GM12878 (cell line): ENCODE results near the gene C15orf62. TPM values are rescaled to one million over a fixed set of nuclear protein-coding genes. Genes with fewer than 3 reads are reported as not detected.

ENCODE experiments used
- ATAC-seq: fragments of 200-7000 bp; cut with Tn5 transposase; 3 replicates; pipeline ENCODE4 v1.9.1; 2020; ENCODE audit warnings: mild to moderate bottlenecking, moderate library complexity
- BruUV-seq: library from RNA; stranded (reverse); fragments of 400-500 nt; replicated peaks from 2 replicates; lab custom pipeline; 2021; lab: Mats Ljungman, UMichigan
- CTCF ChIA-PET: fragments of 300-600 bp; sonication (Branson Sonifier 250); formaldehyde crosslinking; extraction: SDS; loops from one replicate; lab custom pipeline; 2021; ENCODE audit warnings: inconsistent platforms; lab: Yijun Ruan, JAX
- POLR2A ChIA-PET: fragments of 350-600 bp; formaldehyde crosslinking; extraction: SDS; loops from one replicate; lab custom pipeline; 2021; ENCODE audit warnings: inconsistent platforms; lab: Charles Lee
- RAD21 ChIA-PET: fragments of 300-600 bp; sonication (Branson Sonifier 250); formaldehyde crosslinking; loops from one replicate; lab custom pipeline; 2023; ENCODE audit warnings: antibody characterized with exemption; ENCODE audit not compliant: unreplicated experiment; lab: Charles Lee
- SMC1A ChIA-PET: fragments of 300-600 bp; sonication (Branson Sonifier 250); formaldehyde crosslinking; loops from one replicate; lab custom pipeline; 2023; ENCODE audit not compliant: unreplicated experiment, uncharacterized antibody; lab: Charles Lee
- DNase-seq: peaks from one replicate; pipeline ENCODE4 v3.0.0-alpha.2; 2011; ENCODE audit warnings: low read depth, low spot score
- FAIRE-seq: peaks from 3 replicates; lab custom pipeline; 2011; peaks lifted over from hg19 to GRCh38; lab: Jason Lieb, UNC
- H2AFZ ChIP-seq: 2 replicates; pipeline ENCODE4 v1.6.0; 2011; ENCODE audit warnings: low read depth, low read length, control low read depth; ENCODE audit not compliant: control insufficient read depth
- H3K27ac ChIP-seq: 2 replicates; pipeline ENCODE4 v1.5.1; 2011; ENCODE audit warnings: control low read depth; ENCODE audit not compliant: control insufficient read depth, insufficient read depth
- H3K27me3 ChIP-seq, 2 experiments: replicated peaks in 1 of 2; 2 replicates each; pipeline versions ENCODE4 v1.6.0 to v1.6.1; 2011; ENCODE audit warnings: low read length in 1 of 2; ENCODE audit not compliant: control insufficient read depth in 2 of 2, insufficient read depth in 2 of 2
- H3K36me3 ChIP-seq, 2 experiments: 2 replicates each; pipeline ENCODE4 v1.5.1; 2011; ENCODE audit warnings: low read length in 1 of 2; ENCODE audit not compliant: control insufficient read depth in 2 of 2, insufficient read depth in 2 of 2
- H3K4me1 ChIP-seq: 2 replicates; pipeline ENCODE4 v1.6.1; 2011; ENCODE audit warnings: mild to moderate bottlenecking, low read length, moderate library complexity, mixed read lengths; ENCODE audit not compliant: control insufficient read depth, insufficient read depth
- H3K4me2 ChIP-seq: 2 replicates; pipeline ENCODE4 v1.6.0; 2011; ENCODE audit warnings: control low read depth; ENCODE audit not compliant: control insufficient read depth, insufficient read depth
- H3K4me3 ChIP-seq: fragments of 200-600 bp; sonication (generic); 2 replicates; pipeline ENCODE4 v1.5.1; 2016
- H3K79me2 ChIP-seq: 2 replicates; pipeline ENCODE4 v1.6.0; 2011; ENCODE audit warnings: low read length; ENCODE audit not compliant: control insufficient read depth, insufficient read depth
- H3K9ac ChIP-seq: 2 replicates; pipeline ENCODE4 v1.8.0; 2011; ENCODE audit warnings: low read length, control low read depth, mixed read lengths; ENCODE audit not compliant: control insufficient read depth, insufficient read depth
- H3K9me3 ChIP-seq: replicated peaks from 3 replicates; pipeline ENCODE4 v1.5.1; 2011; ENCODE audit warnings: mild to moderate bottlenecking, low read length; ENCODE audit not compliant: control insufficient read depth, insufficient read depth
- H4K20me1 ChIP-seq: 2 replicates; pipeline ENCODE4 v1.6.0; 2011; ENCODE audit not compliant: control insufficient read depth, insufficient read depth
- BRCA1 ChIP-seq: IDR thresholded peaks from 2 replicates; pipeline ENCODE4 v1.6.1; 2011; ENCODE audit warnings: low read depth, low read length, improper control_type of control experiment
- FOXK2 ChIP-seq: fragments of 450-650 bp; IDR thresholded peaks from 2 replicates; pipeline ENCODE4 v1.6.1; 2017; ENCODE audit warnings: mild to moderate bottlenecking, moderate library complexity
- MEF2A ChIP-seq: IDR thresholded peaks from 2 replicates; pipeline ENCODE4 v1.6.1; 2011; ENCODE audit warnings: low read depth, mild to moderate bottlenecking, low read length, moderate library complexity; ENCODE audit not compliant: insufficient read depth
- NFYA ChIP-seq: IDR thresholded peaks from 2 replicates; pipeline ENCODE4 v1.6.1; 2011; ENCODE audit warnings: low read depth, mild to moderate bottlenecking, low read length, improper control_type of control experiment, borderline replicate concordance
- RAD51 ChIP-seq: fragments of 450-650 bp; IDR thresholded peaks from 2 replicates; pipeline ENCODE4 v1.6.1; 2016; ENCODE audit warnings: moderate library complexity, mild to moderate bottlenecking, inconsistent platforms
- RCOR1 ChIP-seq: conservative IDR thresholded peaks from 2 replicates; pipeline ENCODE4 v1.6.1; 2012; ENCODE audit warnings: low read depth, low read length, improper control_type of control experiment
- SIX5 ChIP-seq: IDR thresholded peaks from 2 replicates; pipeline ENCODE4 v1.6.1; 2011; ENCODE audit warnings: mild to moderate bottlenecking, low read depth, low read length, moderate library complexity; ENCODE audit not compliant: severe bottlenecking
- SRF ChIP-seq, 2 experiments: IDR thresholded peaks; 2 replicates each; pipeline ENCODE4 v1.6.1; 2011; ENCODE audit warnings: low read depth in 2 of 2, low read length in 2 of 2, mild to moderate bottlenecking in 1 of 2, moderate library complexity in 1 of 2
- YY1 ChIP-seq: IDR thresholded peaks from 2 replicates; pipeline ENCODE4 v1.6.1; 2011; ENCODE audit warnings: low read depth, mild to moderate bottlenecking, low read length
- WGBS: methylation state at CpG from one replicate; pipeline ENCODE4 v1.1.6; 2016; ENCODE audit warnings: low lambda C conversion rate; ENCODE audit not compliant: insufficient replicate concordance, insufficient coverage; ENCODE audit errors: missing lambda C conversion rate; 5-methylcytosine and 5-hydroxymethylcytosine counted together
- in situ Hi-C: fragments of 300-500 bp; cut with MboI; formaldehyde crosslinking; loops from 9 replicates; pipeline ENCODE4 v1.14.3; 2018; ENCODE audit warnings: mixed read lengths
- intact Hi-C: fragments of 100-400 bp; cut with micrococcal nuclease; formaldehyde crosslinking; loops from one replicate; pipeline ENCODE4 v1.14.2; 2022; ENCODE audit not compliant: unreplicated experiment
- polyA plus RNA-seq, 11 experiments: library from polyadenylated mRNA; depleted of rRNA in 4 of 11; unstranded in 6 of 11; stranded (reverse) in 5 of 11; fragments of >200 nt; fragmentation: Nextera tagmentation in 4 of 11; fragmentation: Illumina TruSeq in 1 of 11; extraction: Ambion mirVana in 4 of 11; extraction: Trizol in 1 of 11; gene quantifications; 1 replicate in 1 of 11; 2 replicates in 10 of 11; pipeline versions ENCODE4 v1.2.1 to v1.2.3, GENCODE V29; 2011 to 2016; ENCODE audit warnings: inconsistent platforms in 2 of 11, missing spikeins in 2 of 11, low read depth in 1 of 11
- total RNA-seq, 4 experiments: library from RNA; depleted of rRNA in 3 of 4; stranded (reverse); fragments of >200 nt in 3 of 4; fragmentation: Illumina TruSeq in 1 of 4; extraction: Trizol in 1 of 4; gene quantifications; 2 replicates each; pipeline versions ENCODE4 v1.2.1 to v1.2.3, GENCODE V29; 2013 to 2021
- TF ChIP-seq, protein P1 (sequence below): fragments of 450-650 bp; IDR thresholded peaks from 2 replicates; pipeline ENCODE4 v1.6.1; 2014; ENCODE audit warnings: mild to moderate bottlenecking
- TF ChIP-seq, protein P2 (sequence below): fragments of 450-650 bp; formaldehyde crosslinking; IDR thresholded peaks from 2 replicates; pipeline ENCODE4 v1.4.0; 2022; ENCODE audit warnings: mild to moderate bottlenecking, moderate library complexity
- TF ChIP-seq, protein P3 (sequence below): IDR thresholded peaks from 2 replicates; pipeline ENCODE4 v1.6.1; 2012; ENCODE audit warnings: improper control_type of control experiment, low read depth, low read length; ENCODE audit not compliant: insufficient replicate concordance

The C15orf62 gene
- total and polyA plus RNA-seq, 10 of the 15 experiments (the other 5 are each of a cell fraction or from before 2014, with no cell fraction given) = 0.06 to 0.68 (median 0.40) TPM; not detected in 1

DNA sequence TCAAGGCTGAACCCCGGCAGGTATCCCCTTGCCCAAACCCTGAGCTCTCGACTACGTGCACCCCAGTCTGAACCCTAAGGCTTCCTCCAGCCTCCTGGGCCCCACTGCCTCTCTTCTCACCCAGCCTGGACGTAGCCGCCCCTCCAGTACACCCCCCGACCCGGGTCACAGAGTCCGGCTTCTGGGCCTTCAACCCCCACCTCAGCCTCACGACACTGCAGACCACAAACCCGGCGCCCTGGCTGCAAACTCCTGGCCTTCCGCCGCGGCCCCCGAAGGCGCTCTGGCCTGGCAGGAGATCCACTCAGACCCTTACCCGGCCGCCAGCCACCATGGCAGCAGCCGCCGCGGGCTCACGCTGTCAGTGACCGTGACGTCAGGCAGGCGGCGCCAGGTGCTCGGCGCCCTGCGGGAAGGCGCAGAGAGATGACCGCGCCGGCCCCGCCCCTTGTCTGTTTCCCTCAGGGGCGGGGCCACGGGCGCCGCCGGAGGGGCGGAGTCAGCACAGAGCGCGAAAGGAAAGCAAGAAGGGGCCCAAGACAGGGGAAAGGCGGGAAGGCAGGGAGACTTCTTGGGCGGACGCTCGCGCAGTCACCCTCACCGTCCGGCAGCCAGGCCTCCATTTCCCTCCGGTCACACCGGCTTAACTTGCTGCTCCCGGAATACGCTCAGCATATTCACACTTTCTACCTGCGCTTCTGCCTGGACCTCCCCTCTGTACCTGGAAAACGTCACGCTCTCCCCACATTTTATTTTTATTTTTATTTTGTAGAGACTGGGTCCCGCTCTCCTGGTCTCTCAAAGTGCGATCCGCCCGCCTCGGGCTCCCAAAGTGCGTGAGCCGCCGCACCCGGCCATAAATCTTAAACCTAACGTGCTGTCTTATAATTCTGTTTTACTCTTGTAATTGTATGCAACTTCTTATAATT, 14.6 kb upstream of the C15orf62 start, which contains the start of gene RMDN3:
Gene RMDN3 (minus strand): TSS at position 372 of the 929 bp plus-strand sequence. CDS start 471 bp downstream, outside the sequence.
- no peaks in the 10 kb centered on the region for H4K20me1 ChIP-seq
- no peak for TF ChIP-seq BRCA1
- TF ChIP-seq, protein P1, sequence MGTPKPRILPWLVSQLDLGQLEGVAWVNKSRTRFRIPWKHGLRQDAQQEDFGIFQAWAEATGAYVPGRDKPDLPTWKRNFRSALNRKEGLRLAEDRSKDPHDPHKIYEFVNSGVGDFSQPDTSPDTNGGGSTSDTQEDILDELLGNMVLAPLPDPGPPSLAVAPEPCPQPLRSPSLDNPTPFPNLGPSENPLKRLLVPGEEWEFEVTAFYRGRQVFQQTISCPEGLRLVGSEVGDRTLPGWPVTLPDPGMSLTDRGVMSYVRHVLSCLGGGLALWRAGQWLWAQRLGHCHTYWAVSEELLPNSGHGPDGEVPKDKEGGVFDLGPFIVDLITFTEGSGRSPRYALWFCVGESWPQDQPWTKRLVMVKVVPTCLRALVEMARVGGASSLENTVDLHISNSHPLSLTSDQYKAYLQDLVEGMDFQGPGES = no peak
- TF ChIP-seq, protein P2, sequence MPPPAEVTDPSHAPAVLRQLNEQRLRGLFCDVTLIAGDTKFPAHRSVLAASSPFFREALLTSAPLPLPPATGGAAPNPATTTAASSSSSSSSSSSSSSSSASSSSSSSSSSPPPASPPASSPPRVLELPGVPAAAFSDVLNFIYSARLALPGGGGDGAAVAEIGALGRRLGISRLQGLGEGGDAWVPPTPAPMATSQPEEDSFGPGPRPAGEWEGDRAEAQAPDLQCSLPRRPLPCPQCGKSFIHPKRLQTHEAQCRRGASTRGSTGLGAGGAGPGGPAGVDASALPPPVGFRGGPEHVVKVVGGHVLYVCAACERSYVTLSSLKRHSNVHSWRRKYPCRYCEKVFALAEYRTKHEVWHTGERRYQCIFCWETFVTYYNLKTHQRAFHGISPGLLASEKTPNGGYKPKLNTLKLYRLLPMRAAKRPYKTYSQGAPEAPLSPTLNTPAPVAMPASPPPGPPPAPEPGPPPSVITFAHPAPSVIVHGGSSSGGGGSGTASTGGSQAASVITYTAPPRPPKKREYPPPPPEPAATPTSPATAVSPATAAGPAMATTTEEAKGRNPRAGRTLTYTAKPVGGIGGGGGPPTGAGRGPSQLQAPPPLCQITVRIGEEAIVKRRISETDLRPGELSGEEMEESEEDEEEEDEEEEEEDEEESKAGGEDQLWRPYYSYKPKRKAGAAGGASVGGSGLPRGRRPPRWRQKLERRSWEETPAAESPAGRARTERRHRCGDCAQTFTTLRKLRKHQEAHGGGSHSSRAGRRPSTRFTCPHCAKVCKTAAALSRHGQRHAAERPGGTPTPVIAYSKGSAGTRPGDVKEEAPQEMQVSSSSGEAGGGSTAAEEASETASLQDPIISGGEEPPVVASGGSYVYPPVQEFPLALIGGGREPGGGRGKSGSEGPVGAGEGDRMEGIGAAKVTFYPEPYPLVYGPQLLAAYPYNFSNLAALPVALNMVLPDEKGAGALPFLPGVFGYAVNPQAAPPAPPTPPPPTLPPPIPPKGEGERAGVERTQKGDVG (CRISPR knock-in tag) = no peak
- peak; percentile 93 for TF ChIP-seq YY1
- peak; percentile 46; the same call in 1 of the 2 replicates for TF ChIP-seq MEF2A
- peak; percentile 22 to 92; a peak in 3 of 4 replicates for TF ChIP-seq SRF (IDR thresholded peaks at IDR 0.05; ENCODE audit: low read depth in 2 of 2, low read length in 2 of 2)
- no peak; the same call in 1 of the 2 replicates for TF ChIP-seq FOXK2
- no peak for TF ChIP-seq RAD51
- TF ChIP-seq RCOR1 = no peak
- no peak for TF ChIP-seq NFYA
- TF ChIP-seq, protein P3, sequence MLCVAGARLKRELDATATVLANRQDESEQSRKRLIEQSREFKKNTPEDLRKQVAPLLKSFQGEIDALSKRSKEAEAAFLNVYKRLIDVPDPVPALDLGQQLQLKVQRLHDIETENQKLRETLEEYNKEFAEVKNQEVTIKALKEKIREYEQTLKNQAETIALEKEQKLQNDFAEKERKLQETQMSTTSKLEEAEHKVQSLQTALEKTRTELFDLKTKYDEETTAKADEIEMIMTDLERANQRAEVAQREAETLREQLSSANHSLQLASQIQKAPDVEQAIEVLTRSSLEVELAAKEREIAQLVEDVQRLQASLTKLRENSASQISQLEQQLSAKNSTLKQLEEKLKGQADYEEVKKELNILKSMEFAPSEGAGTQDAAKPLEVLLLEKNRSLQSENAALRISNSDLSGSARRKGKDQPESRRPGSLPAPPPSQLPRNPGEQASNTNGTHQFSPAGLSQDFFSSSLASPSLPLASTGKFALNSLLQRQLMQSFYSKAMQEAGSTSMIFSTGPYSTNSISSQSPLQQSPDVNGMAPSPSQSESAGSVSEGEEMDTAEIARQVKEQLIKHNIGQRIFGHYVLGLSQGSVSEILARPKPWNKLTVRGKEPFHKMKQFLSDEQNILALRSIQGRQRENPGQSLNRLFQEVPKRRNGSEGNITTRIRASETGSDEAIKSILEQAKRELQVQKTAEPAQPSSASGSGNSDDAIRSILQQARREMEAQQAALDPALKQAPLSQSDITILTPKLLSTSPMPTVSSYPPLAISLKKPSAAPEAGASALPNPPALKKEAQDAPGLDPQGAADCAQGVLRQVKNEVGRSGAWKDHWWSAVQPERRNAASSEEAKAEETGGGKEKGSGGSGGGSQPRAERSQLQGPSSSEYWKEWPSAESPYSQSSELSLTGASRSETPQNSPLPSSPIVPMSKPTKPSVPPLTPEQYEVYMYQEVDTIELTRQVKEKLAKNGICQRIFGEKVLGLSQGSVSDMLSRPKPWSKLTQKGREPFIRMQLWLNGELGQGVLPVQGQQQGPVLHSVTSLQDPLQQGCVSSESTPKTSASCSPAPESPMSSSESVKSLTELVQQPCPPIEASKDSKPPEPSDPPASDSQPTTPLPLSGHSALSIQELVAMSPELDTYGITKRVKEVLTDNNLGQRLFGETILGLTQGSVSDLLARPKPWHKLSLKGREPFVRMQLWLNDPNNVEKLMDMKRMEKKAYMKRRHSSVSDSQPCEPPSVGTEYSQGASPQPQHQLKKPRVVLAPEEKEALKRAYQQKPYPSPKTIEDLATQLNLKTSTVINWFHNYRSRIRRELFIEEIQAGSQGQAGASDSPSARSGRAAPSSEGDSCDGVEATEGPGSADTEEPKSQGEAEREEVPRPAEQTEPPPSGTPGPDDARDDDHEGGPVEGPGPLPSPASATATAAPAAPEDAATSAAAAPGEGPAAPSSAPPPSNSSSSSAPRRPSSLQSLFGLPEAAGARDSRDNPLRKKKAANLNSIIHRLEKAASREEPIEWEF = no peak
- peak; percentile 51 for TF ChIP-seq SIX5

More for the DNA sequence above, 14.6 kb upstream of the C15orf62 start, which contains the start of gene RMDN3:
- ChIA-PET SMC1A (interaction anchor here (1.8 kb wide), 1 partner anchor 10 kb away, joined by 6 read pairs; no protein-coding TSS in a partner anchor), POLR2A (interaction anchor here (1.4 to 2.1 kb wide), 3 partner anchors 10 to 60 kb away, joined by 4 to 12 read pairs (median 8); partner anchors contain the start of genes C15orf62 and RAD51), RAD21 (no interaction called here), CTCF (interaction anchor here (1.4 to 1.7 kb wide), 2 partner anchors 11 to 15 kb away, joined by 4 read pairs; partner anchors contain the start of gene C15orf62)
- Histone ChIP-seq H3K4me1 (peaks cover 3% of the 10 kb centered on the region), H3K4me3 (peak within 1 kb of the TSS; percentile 91), H3K4me2 (peak within 1 kb of the TSS; percentile 88), H3K36me3 (peaks cover 3 to 6% of the 10 kb centered on the region in 2 experiments; a peak in 3 of 4 replicates), H3K9me3 (no peaks in the 10 kb centered on the region), H3K27ac (peak within 1 kb of the TSS; percentile 86), H3K9ac (peak within 1 kb of the TSS; percentile 86), H2AFZ (peak within 1 kb of the TSS; percentile 94), H3K79me2 (peaks cover 21% of the 10 kb centered on the region), H3K27me3 (no peaks in the 10 kb centered on the region)
- TSS peak; percentile 99 for BruUV-seq
- under 1% methylated on average over 66 of the region's 66 CpGs for WGBS
- intact Hi-C loops (loop anchor here (1.0 to 5.0 kb wide), 3 partner anchors 60 to 163 kb away; partner anchors contain the start of genes KNL1, RAD51 and VPS18), in situ Hi-C loops (loop anchor here (5.0 kb wide), 1 partner anchor 58 kb away; the partner anchor contains the start of gene RAD51)
- ATAC-seq = peak; percentile 89
- DNase-seq = peak; percentile 69
- FAIRE-seq = peak; percentile 71
